Measurements from ENCODE around the gene PEPD.

The PEPD gene

DNA sequence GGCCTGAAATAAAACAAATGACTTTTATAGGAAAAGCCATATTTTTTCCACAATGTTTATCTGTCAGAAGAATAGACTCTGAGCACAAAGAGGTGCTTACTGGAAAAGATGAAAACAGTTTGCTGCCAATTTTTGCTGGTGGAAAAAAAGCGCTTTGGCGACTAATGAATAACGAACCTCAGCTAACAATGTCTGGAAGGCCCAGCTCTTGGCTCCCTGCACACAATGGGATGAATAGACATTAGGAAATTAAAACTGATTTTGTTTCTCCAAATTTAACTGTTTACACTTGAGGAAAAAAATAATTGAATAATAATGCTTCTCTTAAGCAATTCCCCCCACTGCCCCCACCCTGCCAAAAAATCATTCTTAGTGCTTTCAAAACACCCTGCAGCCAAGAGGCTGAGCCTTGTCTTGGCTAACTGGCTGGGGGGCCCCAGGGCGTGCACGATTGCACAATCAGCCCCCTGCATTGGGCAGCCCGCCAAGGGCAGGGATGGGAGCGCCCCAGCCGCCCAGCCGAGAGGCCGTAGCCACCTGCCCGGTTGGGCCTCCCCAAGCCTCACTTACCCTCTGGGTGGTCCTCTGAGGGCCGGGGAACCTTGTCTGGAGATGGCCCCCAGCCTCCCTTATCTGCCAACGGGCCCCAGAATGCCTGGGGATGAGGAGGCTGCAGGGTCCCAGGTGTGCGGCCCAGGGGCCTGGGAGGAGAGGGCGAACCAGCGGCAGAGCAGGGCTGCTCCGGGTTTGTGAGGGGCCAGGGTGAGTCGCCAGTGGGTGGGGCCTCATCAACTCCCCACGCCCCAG lies 131.3 kb downstream of the PEPD start:
- Histone ChIP-seq H3K4me2 (ENCODE audit: insufficient read depth, low read length, poor library complexity, severe bottlenecking) (no peak overlapping the region), H2BK12ac (ENCODE audit: low read length) (no peak overlapping the region), H3K18ac (ENCODE audit: low read length) (peak overlapping the region; percentile 12), H3K23ac (ENCODE audit: low read depth, low read length, poor library complexity) (peak overlapping the region; percentile 16), H3K4me3 (ENCODE audit: low read length in 2 of 2) (no peak overlapping the region), H3K14ac (ENCODE audit: low read length) (no peak overlapping the region), H2BK15ac (ENCODE audit: low read length) (no peak overlapping the region), H2AFZ (ENCODE audit: low read length) (no peak overlapping the region), H3K9ac (ENCODE audit: low read depth, low read length, poor library complexity) (peak overlapping the region; percentile 44), H3K79me1 (ENCODE audit: low read depth, low read length) (peaks cover 22% of the 10 kb centered on the region), H3K36me3 (replicated peaks in 1 of 2; ENCODE audit: control insufficient read depth in 2 of 2, insufficient read depth in 2 of 2, low read length in 2 of 2) (peaks cover 7 to 12% of the 10 kb centered on the region in 2 donors), H2BK5ac (ENCODE audit: low read length) (no peak overlapping the region), H2BK120ac (ENCODE audit: low read depth, low read length) (no peak overlapping the region), H3K9me3 (replicated peaks in 1 of 2; ENCODE audit: control insufficient read depth in 2 of 2, insufficient read depth in 1 of 2, low read depth in 1 of 2, low read length in 2 of 2) (no peaks in the 10 kb centered on the region), H4K8ac (ENCODE audit: low read depth, low read length) (no peak overlapping the region), H3K27ac (replicated peaks; ENCODE audit: low read length) (no peak overlapping the region), H3K4me1 (ENCODE audit: control insufficient read depth in 2 of 2, insufficient read depth in 1 of 2, low read depth in 1 of 2, low read length in 2 of 2) (peaks cover 0 to 11% of the 10 kb centered on the region in 2 donors), H3K4ac (ENCODE audit: low read length) (no peak overlapping the region), H4K91ac (ENCODE audit: low read depth, low read length, poor library complexity) (no peak overlapping the region), H2AK5ac (ENCODE audit: low read depth, low read length) (peak overlapping the region; percentile 13), H3K27me3 (ENCODE audit: control insufficient read depth in 3 of 3, insufficient read depth in 3 of 3, low read depth in 1 of 3, low read length in 3 of 3) (no peaks in the 10 kb centered on the region)
- no peak for DNase-seq (ENCODE audit: low spot score)
- no CpG with 5 or more reads among the region's 19 CpGs for WGBS, 2 donors (ENCODE audit: extremely low coverage in 2 of 2, insufficient read length in 2 of 2, insufficient replicate concordance in 1 of 2)

- Histone ChIP-seq H2AFZ (ENCODE audit: low read length) (no peak overlapping the region), H3K27me3 (ENCODE audit: control insufficient read depth in 3 of 3, insufficient read depth in 3 of 3, low read depth in 1 of 3, low read length in 3 of 3) (no peaks in the 10 kb centered on the region), H2BK5ac (ENCODE audit: low read length) (no peak overlapping the region), H3K4me1 (ENCODE audit: control insufficient read depth in 2 of 2, insufficient read depth in 1 of 2, low read depth in 1 of 2, low read length in 2 of 2) (peaks cover 0 to 11% of the 10 kb centered on the region in 2 donors), H3K4ac (ENCODE audit: low read length) (no peak overlapping the region), H3K4me3 (ENCODE audit: low read length in 2 of 2) (no peak overlapping the region), H3K9ac (ENCODE audit: low read depth, low read length, poor library complexity) (no peak overlapping the region), H3K18ac (ENCODE audit: low read length) (peak overlapping the region; percentile 71), H3K14ac (ENCODE audit: low read length) (peak overlapping the region; percentile 17), H3K23ac (ENCODE audit: low read depth, low read length, poor library complexity) (no peak overlapping the region), H2AK5ac (ENCODE audit: low read depth, low read length) (no peak overlapping the region), H3K36me3 (replicated peaks in 1 of 2; ENCODE audit: control insufficient read depth in 2 of 2, insufficient read depth in 2 of 2, low read length in 2 of 2) (peaks cover 7 to 12% of the 10 kb centered on the region in 2 donors), H4K91ac (ENCODE audit: low read depth, low read length, poor library complexity) (no peak overlapping the region), H3K4me2 (ENCODE audit: insufficient read depth, low read length, poor library complexity, severe bottlenecking) (no peak overlapping the region), H3K79me1 (ENCODE audit: low read depth, low read length) (peaks cover 19% of the 10 kb centered on the region), H2BK12ac (ENCODE audit: low read length) (no peak overlapping the region), H3K27ac (replicated peaks; ENCODE audit: low read length) (no peak overlapping the region), H2BK15ac (ENCODE audit: low read length) (no peak overlapping the region), H2BK120ac (ENCODE audit: low read depth, low read length) (no peak overlapping the region), H3K9me3 (replicated peaks in 1 of 2; ENCODE audit: control insufficient read depth in 2 of 2, insufficient read depth in 1 of 2, low read depth in 1 of 2, low read length in 2 of 2) (no peaks in the 10 kb centered on the region), H4K8ac (ENCODE audit: low read depth, low read length) (no peak overlapping the region)
- no peak for DNase-seq (ENCODE audit: low spot score)
- no CpG with 5 or more reads among the region's 22 CpGs for WGBS, 2 donors (ENCODE audit: extremely low coverage in 2 of 2, insufficient read length in 2 of 2, insufficient replicate concordance in 1 of 2)
Observed at GRCh38 chr19:33389421-33390100, 132.0 kb downstream of the PEPD start.

DNA sequence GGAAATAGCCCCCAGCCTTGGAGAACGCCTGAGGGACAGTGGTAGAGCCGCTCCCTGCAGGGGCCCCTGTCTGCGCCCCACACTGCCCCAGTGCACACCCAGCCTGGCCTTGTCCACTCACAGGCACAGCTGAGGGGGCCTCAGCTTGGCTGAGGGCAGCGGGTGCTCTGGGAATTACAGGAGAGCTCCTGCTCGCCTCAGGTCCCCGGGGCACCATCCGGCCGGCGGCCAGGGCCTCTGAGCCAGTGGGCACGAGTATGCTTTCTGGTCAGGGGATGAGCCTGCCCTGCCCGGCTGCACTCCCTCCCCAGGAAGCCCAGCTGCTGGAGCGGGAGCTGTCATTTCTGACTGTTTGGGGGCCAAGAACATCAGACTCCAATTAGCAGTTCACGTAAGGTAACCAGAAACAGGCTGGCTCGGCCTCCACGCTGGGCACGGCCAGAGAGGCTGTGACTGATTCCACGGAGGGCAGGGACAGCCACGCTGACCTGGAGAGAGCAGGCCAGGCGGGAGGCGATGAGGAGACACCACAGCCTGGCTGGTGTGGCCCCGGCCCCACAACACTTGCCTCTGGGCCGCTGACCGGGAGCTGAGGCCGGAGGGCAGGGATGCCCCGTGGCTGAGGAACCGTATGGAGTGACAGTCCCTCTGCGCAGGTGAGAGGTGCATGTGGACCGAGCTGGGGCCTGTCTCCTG lies 132.7 kb downstream of the PEPD start:
- Histone ChIP-seq H2BK120ac (ENCODE audit: low read depth, low read length) (no peak overlapping the region), H2AFZ (ENCODE audit: low read length) (no peak overlapping the region), H4K8ac (ENCODE audit: low read depth, low read length) (no peak overlapping the region), H2BK15ac (ENCODE audit: low read length) (peak overlapping the region; percentile 12), H3K4ac (ENCODE audit: low read length) (no peak overlapping the region), H3K36me3 (replicated peaks in 1 of 2; ENCODE audit: control insufficient read depth in 2 of 2, insufficient read depth in 2 of 2, low read length in 2 of 2) (peaks cover 7 to 14% of the 10 kb centered on the region in 2 donors), H3K27ac (replicated peaks; ENCODE audit: low read length) (no peak overlapping the region), H3K18ac (ENCODE audit: low read length) (peak overlapping the region; percentile 71), H4K91ac (ENCODE audit: low read depth, low read length, poor library complexity) (no peak overlapping the region), H3K4me2 (ENCODE audit: insufficient read depth, low read length, poor library complexity, severe bottlenecking) (no peak overlapping the region), H2BK12ac (ENCODE audit: low read length) (no peak overlapping the region), H3K79me1 (ENCODE audit: low read depth, low read length) (peaks cover 19% of the 10 kb centered on the region), H3K9ac (ENCODE audit: low read depth, low read length, poor library complexity) (peak overlapping the region; percentile 21), H3K27me3 (ENCODE audit: control insufficient read depth in 3 of 3, insufficient read depth in 3 of 3, low read depth in 1 of 3, low read length in 3 of 3) (no peaks in the 10 kb centered on the region), H3K9me3 (replicated peaks in 1 of 2; ENCODE audit: control insufficient read depth in 2 of 2, insufficient read depth in 1 of 2, low read depth in 1 of 2, low read length in 2 of 2) (no peaks in the 10 kb centered on the region), H3K4me1 (ENCODE audit: control insufficient read depth in 2 of 2, insufficient read depth in 1 of 2, low read depth in 1 of 2, low read length in 2 of 2) (peaks cover 0 to 11% of the 10 kb centered on the region in 2 donors), H3K14ac (ENCODE audit: low read length) (peak overlapping the region; percentile 17), H3K23ac (ENCODE audit: low read depth, low read length, poor library complexity) (peak overlapping the region; percentile 65), H2BK5ac (ENCODE audit: low read length) (no peak overlapping the region), H3K4me3 (ENCODE audit: low read length in 2 of 2) (peak overlapping the region in 1 of 2 donors; percentile 30), H2AK5ac (ENCODE audit: low read depth, low read length) (no peak overlapping the region)
- no peak for DNase-seq (ENCODE audit: low spot score)
- no CpG with 5 or more reads among the region's 28 CpGs for WGBS, 2 donors (ENCODE audit: extremely low coverage in 2 of 2, insufficient read length in 2 of 2, insufficient replicate concordance in 1 of 2)

All from neuronal stem cell (in vitro differentiated cells).